22Rv1 (cell line): Measurements from ENCODE around the gene MTERF1.
"Not testable (repeated sequence)": the region's sequence is repeated elsewhere in the genome, so short reads cannot be mapped to it uniquely, and the experiment has no call there.

ENCODE experiments used
- H3K27ac ChIP-seq: fragments of 450-650 bp; 2 replicates; pipeline ENCODE4 v1.5.1; 2017
- ZFX ChIP-seq: fragments of 450-650 bp; IDR thresholded peaks from 2 replicates; pipeline ENCODE4 v1.6.1; 2017; ENCODE audit warnings: antibody characterized with exemption, borderline replicate concordance
- TF ChIP-seq, protein P1 (sequence below): fragments of 450-650 bp; IDR thresholded peaks from 2 replicates; pipeline ENCODE4 v1.5.1; 2017; ENCODE audit warnings: mild to moderate bottlenecking

Gene MTERF1

DNA sequence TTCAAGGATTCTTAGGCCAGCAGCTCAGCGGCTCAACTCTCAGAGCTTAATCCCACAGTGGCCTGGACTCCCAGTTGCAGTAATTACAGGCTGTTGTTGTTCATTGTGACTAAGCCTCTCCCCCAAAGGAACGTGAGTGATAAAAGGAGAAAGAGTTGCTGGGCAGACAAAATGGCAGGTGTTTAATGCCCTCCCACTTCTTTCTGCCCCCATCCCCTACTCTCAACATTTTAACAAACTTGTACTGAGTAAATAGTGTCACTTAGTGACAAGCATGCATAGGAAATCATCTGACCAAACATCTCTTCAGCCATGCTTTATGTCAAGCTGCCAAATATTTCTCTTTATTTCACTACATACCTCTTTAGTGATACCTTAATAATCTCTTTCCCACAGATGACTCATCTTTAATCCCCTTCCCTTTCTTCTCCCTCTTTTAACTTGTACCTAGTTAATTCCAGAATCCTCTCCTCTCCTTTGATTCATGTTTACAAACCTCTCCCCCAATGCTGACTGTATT is 12.4 kb upstream of the MTERF1 start:
- no peak overlapping the region for H3K27ac ChIP-seq

DNA sequence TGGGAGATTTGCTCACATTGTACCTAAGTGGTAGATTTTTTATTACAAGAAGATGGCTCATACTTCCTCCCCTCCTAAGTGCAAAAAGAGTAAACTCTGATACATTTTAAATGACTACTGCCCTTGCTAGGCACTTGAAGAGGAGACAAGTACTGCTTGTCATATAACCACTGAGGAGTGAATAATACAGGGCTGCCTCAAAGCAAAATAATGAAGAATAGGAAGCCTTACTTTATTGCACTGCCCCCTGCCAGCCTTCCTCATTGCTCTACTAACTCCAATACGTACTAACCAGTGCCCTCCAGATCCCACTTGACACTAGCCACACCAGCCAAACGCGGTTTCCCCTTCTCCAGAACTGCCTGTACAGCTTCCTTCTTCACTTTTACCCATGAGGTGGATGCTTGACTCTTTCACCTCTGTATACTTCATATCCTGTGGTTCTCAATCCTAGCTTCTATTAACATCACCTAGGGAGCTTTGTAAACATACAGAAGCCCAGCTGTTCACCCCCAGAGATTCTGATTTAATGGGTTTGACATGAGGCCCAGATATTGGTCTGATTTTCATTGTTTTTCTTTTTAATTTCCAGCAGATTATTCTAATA is 11.7 kb upstream of the MTERF1 start:
- H3K27ac ChIP-seq, result no peak overlapping the region
- no peak for TF ChIP-seq ZFX
- TF ChIP-seq, protein P1, sequence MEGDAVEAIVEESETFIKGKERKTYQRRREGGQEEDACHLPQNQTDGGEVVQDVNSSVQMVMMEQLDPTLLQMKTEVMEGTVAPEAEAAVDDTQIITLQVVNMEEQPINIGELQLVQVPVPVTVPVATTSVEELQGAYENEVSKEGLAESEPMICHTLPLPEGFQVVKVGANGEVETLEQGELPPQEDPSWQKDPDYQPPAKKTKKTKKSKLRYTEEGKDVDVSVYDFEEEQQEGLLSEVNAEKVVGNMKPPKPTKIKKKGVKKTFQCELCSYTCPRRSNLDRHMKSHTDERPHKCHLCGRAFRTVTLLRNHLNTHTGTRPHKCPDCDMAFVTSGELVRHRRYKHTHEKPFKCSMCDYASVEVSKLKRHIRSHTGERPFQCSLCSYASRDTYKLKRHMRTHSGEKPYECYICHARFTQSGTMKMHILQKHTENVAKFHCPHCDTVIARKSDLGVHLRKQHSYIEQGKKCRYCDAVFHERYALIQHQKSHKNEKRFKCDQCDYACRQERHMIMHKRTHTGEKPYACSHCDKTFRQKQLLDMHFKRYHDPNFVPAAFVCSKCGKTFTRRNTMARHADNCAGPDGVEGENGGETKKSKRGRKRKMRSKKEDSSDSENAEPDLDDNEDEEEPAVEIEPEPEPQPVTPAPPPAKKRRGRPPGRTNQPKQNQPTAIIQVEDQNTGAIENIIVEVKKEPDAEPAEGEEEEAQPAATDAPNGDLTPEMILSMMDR, result no peak

More for the DNA sequence above, 12.4 kb upstream of the MTERF1 start:
- no peak for TF ChIP-seq ZFX
- TF ChIP-seq, protein P1, result no peak

DNA sequence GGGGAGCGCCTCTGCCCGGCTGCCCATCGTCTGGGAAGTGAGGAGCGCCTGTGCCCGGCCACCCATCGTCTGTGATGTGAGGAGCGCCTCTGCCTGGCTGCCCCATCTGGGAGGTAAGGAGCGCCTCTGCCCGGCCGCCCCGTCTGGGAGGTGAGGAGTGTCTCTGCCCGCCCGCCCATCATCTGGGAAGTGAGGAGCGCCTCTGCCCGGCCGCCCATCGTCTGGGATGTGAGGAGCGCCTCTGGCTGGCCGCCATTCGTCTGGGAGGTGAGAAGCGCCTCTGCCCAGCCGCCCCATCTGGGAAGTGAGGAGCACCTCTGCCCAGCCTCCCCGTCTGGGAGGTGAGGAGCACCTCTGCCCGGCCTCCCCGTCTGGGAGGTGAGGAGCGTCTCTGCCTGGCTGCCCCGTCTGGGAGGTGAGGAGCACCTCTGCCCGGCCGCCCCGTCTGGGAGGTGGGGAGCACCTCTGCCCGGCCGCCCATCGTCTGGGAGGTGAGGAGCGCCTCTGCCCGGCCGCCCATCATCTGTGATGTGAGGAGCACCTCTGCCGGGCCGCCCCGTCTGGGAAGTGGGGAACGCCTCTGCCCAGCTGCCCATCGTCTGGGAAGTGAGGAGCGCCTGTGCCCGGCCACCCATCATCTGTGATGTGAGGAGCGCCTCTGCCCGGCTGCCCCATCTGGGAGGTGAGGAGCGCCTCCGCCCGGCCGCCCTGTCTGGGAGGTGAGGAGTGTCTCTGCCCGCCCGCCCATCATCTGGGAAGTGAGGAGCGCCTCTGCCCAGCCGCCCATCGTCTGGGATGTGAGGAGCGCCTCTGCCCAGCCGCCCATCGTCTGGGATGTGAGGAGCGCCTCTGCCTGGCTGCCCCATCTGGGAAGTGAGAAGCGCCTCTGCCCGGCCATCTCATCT is 8.0 kb upstream of the MTERF1 start:
- H3K27ac ChIP-seq, result not testable (repeated sequence)

DNA sequence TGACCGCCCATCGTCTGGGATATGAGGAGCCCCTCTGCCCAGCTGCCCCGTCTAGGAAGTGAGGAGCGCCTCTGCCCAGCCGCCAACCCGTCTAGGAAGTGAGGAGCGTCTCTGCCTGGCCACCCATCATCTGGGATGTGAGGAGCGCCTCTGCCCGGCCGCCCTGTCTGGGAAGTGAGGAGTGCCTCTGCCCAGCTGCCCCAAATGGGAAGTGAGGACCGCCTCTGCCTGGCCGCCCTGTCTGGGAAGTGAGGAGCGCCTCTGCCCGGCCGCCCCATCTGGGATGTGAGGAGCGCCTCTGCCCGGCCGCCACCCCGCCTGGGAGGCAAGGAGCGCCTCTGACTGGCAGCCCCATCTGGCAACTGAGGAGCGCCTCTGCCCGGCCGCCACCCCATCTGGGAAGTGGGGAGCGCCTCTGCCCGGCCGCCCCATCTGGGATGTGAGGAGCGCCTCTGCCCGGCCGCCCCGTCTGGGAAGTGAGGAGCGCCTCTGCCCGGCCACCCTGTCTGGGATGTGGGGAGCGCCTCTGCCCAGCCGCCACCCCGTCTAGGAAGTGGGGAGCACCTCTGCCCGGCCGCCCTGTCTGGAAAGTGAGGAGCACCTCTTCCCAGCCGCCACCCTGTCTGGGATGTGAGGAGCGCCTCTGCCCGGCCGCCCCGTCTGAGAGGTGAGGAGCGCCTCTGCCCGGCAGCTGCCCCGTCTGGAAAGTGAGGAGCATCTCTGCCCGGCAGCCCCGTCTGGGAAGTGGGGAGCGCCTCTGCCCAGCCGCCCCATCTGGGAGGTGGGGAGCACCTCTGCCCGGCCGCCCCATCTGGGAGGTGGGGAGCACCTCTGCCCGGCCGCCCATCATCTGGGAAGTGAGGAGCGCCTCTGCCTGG is 7.1 kb upstream of the MTERF1 start:
- H3K27ac ChIP-seq, result not testable (repeated sequence)

DNA sequence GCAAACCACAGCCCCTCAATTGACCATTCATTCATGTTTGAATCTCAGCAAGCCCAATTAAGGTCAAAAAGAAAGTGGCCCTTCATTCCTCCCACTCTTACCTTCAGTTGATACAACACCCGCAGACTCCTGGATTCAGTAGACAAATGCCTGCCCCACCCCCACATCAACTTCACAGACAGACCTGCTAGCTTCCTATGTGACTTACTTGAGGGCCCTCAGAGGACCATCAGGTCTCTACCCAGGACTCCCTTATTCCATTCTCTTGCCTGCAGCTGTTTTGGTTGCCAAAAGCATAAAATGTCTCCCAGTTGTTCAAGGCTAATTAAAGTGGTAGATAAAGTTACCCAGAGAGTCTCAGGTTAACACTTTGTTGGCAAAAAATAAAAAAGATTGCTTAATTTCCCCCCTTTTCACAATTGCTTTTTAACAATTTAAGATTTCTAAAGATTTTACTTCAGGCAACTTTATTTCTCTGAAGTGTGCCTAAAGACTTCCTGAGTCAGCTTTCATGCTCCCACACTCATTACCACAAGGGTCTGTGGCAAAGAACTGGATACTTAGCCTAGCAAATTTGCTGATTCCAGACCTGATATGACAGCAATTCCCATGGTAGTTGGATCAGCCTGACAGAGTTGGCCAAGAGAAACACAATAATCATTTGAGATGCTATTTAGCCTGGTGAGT is 3.3 kb upstream of the MTERF1 start:
- H3K27ac ChIP-seq, result no peak overlapping the region
- TF ChIP-seq, protein P1, result no peak
- TF ChIP-seq ZFX, result no peak

DNA sequence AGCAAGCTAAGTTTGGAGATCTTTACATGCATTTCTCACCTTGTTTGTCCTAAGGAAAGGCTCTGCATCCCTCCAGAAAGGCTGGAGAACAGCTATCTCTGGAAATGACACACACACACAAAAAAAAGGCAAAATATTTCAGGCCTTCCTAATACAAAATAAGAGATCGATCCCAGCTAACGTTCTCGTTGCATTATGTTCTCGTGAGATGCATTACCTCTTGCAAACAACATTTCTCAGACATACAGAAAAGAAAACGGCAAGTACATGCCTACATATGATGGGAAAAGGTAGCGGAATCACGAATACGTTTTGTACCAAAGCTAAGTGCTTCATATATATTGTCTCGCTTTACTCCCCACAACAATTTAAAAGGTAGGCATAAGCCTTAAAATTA is 488 bp downstream of the MTERF1 start:
- peak overlapping the region; percentile 53 for H3K27ac ChIP-seq

DNA sequence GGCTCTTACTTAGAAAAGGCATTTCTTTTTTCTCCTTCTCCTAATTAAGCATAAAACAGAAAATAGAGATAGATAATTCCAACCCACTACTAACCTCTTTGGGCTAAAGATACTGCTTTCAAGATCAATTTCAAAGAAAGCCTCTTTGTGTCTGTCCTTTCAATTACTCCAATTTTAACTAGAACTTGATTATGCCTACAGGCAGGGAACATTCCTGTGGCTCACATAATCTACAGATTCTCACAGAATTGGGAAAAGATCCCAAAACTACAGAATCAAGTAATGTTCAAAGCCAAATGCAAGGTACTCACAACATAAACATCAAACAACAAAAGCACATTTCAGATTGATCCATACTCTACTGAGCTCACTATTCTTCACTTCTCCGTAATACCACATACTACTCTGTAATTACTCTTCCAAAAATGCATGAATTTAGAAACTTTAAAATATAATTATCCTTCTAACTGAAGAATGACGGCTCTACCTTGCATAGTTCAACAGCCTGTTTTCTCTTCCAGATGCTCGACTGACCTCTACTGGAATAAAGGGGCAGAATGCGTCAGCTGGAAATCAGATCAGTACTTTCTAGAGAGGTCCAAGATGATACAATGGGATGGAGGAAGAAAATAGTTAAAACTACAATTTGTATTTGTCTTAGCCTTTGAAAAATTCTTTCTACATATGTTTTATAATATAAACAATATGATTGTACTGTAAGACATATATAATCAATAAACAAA is 3.9 kb downstream of the MTERF1 start:
- no peak overlapping the region for H3K27ac ChIP-seq
- no peak for TF ChIP-seq ZFX
- TF ChIP-seq, protein P1, result peak; percentile 56

More for the DNA sequence above, 488 bp downstream of the MTERF1 start:
- no peak for TF ChIP-seq ZFX
- TF ChIP-seq, protein P1, result no peak
